GM19467 (cell line): ENCODE data around the gene PLK5.
A peak's percentile ranks its signal among the peaks of the same experiment; 100 is the strongest.

ENCODE experiments used
- ATAC-seq: cut with Tn5 transposase; IDR thresholded peaks from one replicate; pipeline ENCODE4 v1.9.1; 2021; ENCODE audit warnings: mild to moderate bottlenecking, moderate library complexity; ENCODE audit not compliant: unreplicated experiment

PLK5 gene

GRCh38 chr19:1554968-1555367 is 31.1 kb downstream of the PLK5 start:
- no peak for ATAC-seq

- no peak for ATAC-seq
Observed at GRCh38 chr19:1555487-1556389, 31.9 kb downstream of the PLK5 start.

- no peak for ATAC-seq
Observed at GRCh38 chr19:1556390-1557070, 32.7 kb downstream of the PLK5 start.

GRCh38 chr19:1558552-1558951 is 34.7 kb downstream of the PLK5 start:
- ATAC-seq: no peak

- ATAC-seq: no peak
Observed at GRCh38 chr19:1560286-1560882, 36.5 kb downstream of the PLK5 start.

GRCh38 chr19:1561236-1561842 is 37.5 kb downstream of the PLK5 start:
- no peak for ATAC-seq

GRCh38 chr19:1563251-1563650 is 39.4 kb downstream of the PLK5 start:
- no peak for ATAC-seq

- ATAC-seq: no peak
Observed at GRCh38 chr19:1566392-1567115, 42.7 kb downstream of the PLK5 start.

GRCh38 chr19:1567116-1567847 is 43.4 kb downstream of the PLK5 start:
- ATAC-seq: no peak

GRCh38 chr19:1567848-1568227 is 44.0 kb downstream of the PLK5 start:
- ATAC-seq: no peak

- ATAC-seq: peak; percentile 58
Observed at GRCh38 chr19:1568320-1569019, 44.6 kb downstream of the PLK5 start, which contains the start of gene MEX3D. Gene MEX3D (minus strand): TSS chr19:1568325. CDS start chr19:1568058, 267 bp downstream.

GRCh38 chr19:1569997-1570396 is 46.1 kb downstream of the PLK5 start:
- no peak for ATAC-seq

GRCh38 chr19:1570836-1571235 is 47.0 kb downstream of the PLK5 start:
- no peak for ATAC-seq

- no peak for ATAC-seq
Observed at GRCh38 chr19:1571358-1571757, 47.5 kb downstream of the PLK5 start.

- no peak for ATAC-seq
Observed at GRCh38 chr19:1572795-1573194, 48.9 kb downstream of the PLK5 start.

GRCh38 chr19:1574354-1575136 is 50.7 kb downstream of the PLK5 start:
- no peak for ATAC-seq

- ATAC-seq: no peak
Observed at GRCh38 chr19:1575323-1576241, 51.7 kb downstream of the PLK5 start.
